ENCODE results near the gene IL21R.

Gene IL21R

DNA sequence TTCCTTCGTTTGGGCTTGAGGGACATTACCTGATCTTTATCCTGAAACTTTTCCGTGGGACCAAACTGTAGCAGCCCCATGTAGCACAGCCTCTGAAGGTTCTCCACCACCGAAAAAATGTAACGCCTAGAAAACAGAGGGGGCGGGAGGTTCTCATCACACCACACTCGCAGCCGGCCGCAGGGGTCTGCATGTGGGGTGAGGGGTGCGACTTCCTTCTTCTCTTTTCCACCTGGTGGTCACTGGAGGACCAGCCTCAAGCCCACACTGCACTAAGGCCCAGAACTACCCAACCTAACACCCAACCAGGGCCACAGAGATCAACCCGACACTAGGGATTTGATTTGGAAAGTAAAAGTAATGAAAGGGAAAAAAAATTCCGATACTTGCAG is 90.6 kb downstream of the IL21R start:
- H3K27ac ChIP-seq (ENCODE audit: extremely low read depth, low read depth, low read length): no peak overlapping the region
- H3K36me3 ChIP-seq (ENCODE audit: control insufficient read depth in 2 of 2, insufficient read depth in 1 of 2, low read length in 2 of 2): peaks cover 26 to 98% of the 10 kb centered on the region in 2 experiments
- POLR2A ChIA-PET: no interaction called here
- TF ChIP-seq PRDM1 (tag by site-specific recombination; IDR thresholded peaks at IDR 0.05) (0 out of 2 replicates have a peak, but pooled peaks have one; percentile 15), ZNF423 (tag by site-specific recombination; IDR thresholded peaks at IDR 0.05) (no peak)
- CTCF ChIA-PET: no interaction called here
- no peak overlapping the region for H3K4me3 ChIP-seq (ENCODE audit: low read depth, low read length)
- no peaks in the 10 kb centered on the region for H3K4me1 ChIP-seq (ENCODE audit: control insufficient read depth, insufficient read depth, low read length)
- no peaks in the 10 kb centered on the region for H3K9me3 ChIP-seq (ENCODE audit: control insufficient read depth, insufficient read depth, low read depth, low read length)

DNA sequence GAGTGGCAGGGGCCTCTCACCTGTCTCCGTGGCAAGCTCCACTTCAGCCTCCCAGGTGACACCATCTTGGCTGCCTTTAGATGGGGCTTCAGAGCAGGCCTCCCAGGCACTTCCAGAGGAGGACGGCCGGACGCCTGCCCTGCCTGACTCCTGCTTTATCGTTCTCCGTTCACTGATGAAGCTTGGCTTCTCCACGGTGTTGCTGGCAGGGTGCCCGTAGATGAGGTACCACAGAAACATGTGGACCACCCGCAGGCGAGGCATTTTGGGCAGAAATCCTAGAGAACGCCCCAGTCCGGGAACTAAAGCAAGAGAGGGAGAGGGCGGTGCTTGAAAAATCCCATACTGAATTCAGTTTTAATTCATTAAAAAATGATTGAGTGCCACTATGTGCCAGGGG is 93.2 kb downstream of the IL21R start:
- H3K4me1 ChIP-seq (ENCODE audit: control insufficient read depth, insufficient read depth, low read length): no peaks in the 10 kb centered on the region
- no peaks in the 10 kb centered on the region for H3K9me3 ChIP-seq (ENCODE audit: control insufficient read depth, insufficient read depth, low read depth, low read length)
- TF ChIP-seq, protein P1, sequence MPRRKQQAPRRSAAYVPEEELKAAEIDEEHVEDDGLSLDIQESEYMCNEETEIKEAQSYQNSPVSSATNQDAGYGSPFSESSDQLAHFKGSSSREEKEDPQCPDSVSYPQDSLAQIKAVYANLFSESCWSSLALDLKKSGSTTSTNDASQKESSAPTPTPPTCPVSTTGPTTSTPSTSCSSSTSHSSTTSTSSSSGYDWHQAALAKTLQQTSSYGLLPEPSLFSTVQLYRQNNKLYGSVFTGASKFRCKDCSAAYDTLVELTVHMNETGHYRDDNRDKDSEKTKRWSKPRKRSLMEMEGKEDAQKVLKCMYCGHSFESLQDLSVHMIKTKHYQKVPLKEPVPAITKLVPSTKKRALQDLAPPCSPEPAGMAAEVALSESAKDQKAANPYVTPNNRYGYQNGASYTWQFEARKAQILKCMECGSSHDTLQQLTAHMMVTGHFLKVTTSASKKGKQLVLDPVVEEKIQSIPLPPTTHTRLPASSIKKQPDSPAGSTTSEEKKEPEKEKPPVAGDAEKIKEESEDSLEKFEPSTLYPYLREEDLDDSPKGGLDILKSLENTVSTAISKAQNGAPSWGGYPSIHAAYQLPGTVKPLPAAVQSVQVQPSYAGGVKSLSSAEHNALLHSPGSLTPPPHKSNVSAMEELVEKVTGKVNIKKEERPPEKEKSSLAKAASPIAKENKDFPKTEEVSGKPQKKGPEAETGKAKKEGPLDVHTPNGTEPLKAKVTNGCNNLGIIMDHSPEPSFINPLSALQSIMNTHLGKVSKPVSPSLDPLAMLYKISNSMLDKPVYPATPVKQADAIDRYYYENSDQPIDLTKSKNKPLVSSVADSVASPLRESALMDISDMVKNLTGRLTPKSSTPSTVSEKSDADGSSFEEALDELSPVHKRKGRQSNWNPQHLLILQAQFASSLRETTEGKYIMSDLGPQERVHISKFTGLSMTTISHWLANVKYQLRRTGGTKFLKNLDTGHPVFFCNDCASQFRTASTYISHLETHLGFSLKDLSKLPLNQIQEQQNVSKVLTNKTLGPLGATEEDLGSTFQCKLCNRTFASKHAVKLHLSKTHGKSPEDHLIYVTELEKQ (tag by site-specific recombination; IDR thresholded peaks at IDR 0.05; ENCODE audit: borderline replicate concordance): no peak
- TF ChIP-seq OSR2 (tag by site-specific recombination; IDR thresholded peaks at IDR 0.05) (no peak), ZBTB17 (tag by site-specific recombination; IDR thresholded peaks at IDR 0.05) (no peak), BCL11B (tag by site-specific recombination; IDR thresholded peaks at IDR 0.05; ENCODE audit: low read depth) (no peak), ZNF747 (tag by site-specific recombination; IDR thresholded peaks at IDR 0.05) (no peak), ZNF274 (IDR thresholded peaks at IDR 0.05; ENCODE audit: low read length) (no peak), ZNF274 (tag by site-specific recombination; IDR thresholded peaks at IDR 0.05; ENCODE audit: borderline replicate concordance) (no peak), GLIS1 (tag by site-specific recombination; IDR thresholded peaks at IDR 0.05) (no peak), PRDM10 (tag by site-specific recombination; IDR thresholded peaks at IDR 0.05) (no peak), ZNF184 (tag by site-specific recombination; IDR thresholded peaks at IDR 0.05) (no peak), ZNF248 (tag by site-specific recombination; IDR thresholded peaks at IDR 0.05) (no peak), ZNF707 (tag by site-specific recombination; IDR thresholded peaks at IDR 0.05) (no peak), ZNF112 (tag by site-specific recombination; IDR thresholded peaks at IDR 0.05) (no peak)
- ChIA-PET POLR2A (no interaction called here), CTCF (no interaction called here)
- H3K27ac ChIP-seq (ENCODE audit: extremely low read depth, low read depth, low read length): no peak overlapping the region
- H3K36me3 ChIP-seq (ENCODE audit: control insufficient read depth in 2 of 2, insufficient read depth in 1 of 2, low read length in 2 of 2): peaks cover 36 to 97% of the 10 kb centered on the region in 2 experiments
- no peak overlapping the region for H3K4me3 ChIP-seq (ENCODE audit: low read depth, low read length)

Measured in HEK293 (cell line).